Measurements from ENCODE around the gene IQCE. TPM values are rescaled to one million over a fixed set of nuclear protein-coding genes. Genes with fewer than 3 reads are reported as not detected.

The IQCE gene
- total and polyA plus RNA-seq, 2 donors (not counting 1 experiment from before 2014, with no cell fraction given), result 3.5 to 9.5 TPM

GRCh38 chr7:2631946-2632732 lies 73.4 kb downstream of the IQCE start, which contains the start of gene TTYH3:
TTYH3 (plus strand) TSS chr7:2631986; CDS start chr7:2632156, 170 bp downstream.
- no peak for DNase-seq
- peaks cover 37% of the 10 kb centered on the region for H3K4me1 Mint-ChIP-seq
- H3K4me1 ChIP-seq (ENCODE audit: control insufficient read depth in 2 of 2, insufficient read depth in 2 of 2, low read length in 2 of 2), result peaks cover 25 to 44% of the 10 kb centered on the region in 2 donors
- H3K27ac ChIP-seq (ENCODE audit: low read length in 2 of 2), result peak within 1 kb of the TSS; percentile 68 to 71
- H3K9me3 Mint-ChIP-seq (ENCODE audit: insufficient read depth), result no peaks in the 10 kb centered on the region
- peak; percentile 11 for ATAC-seq (ENCODE audit: low read depth)
- no peaks in the 10 kb centered on the region for H3K36me3 ChIP-seq (replicated peaks in 1 of 2; ENCODE audit: control extremely low read depth in 1 of 2, control insufficient read depth in 1 of 2, extremely low read depth in 1 of 2, insufficient read depth in 2 of 2, low read length in 1 of 2)
- peak within 1 kb of the TSS; percentile 94 for H3K9ac ChIP-seq (ENCODE audit: low read length)
- no peak for TF ChIP-seq EZH2 (IDR thresholded peaks at IDR 0.05; ENCODE audit: borderline replicate concordance, insufficient read depth, low read depth, low read length, poor library complexity, severe bottlenecking)
- TF ChIP-seq CTCF (IDR thresholded peaks at IDR 0.05), result no peak
- peaks cover 48% of the 10 kb centered on the region for H3K79me2 ChIP-seq (ENCODE audit: control insufficient read depth, insufficient read depth, low read length)
- under 1% methylated on average over 62 of the region's 62 CpGs for WGBS (ENCODE audit: insufficient coverage)
- intact Hi-C loops (cut with micrococcal nuclease), result loop anchor here (1.0 to 5.0 kb wide), 5 partner anchors 9 to 230 kb away; partner anchors contain the start of genes BRAT1, CHST12 and GNA12
- peak within 1 kb of the TSS; percentile 40 to 97 (median 82) for H3K4me3 ChIP-seq (ENCODE audit: control extremely low read depth in 1 of 5, extremely low read depth in 1 of 5, insufficient read depth in 1 of 5, low read depth in 2 of 5, low read length in 4 of 5)
- H3K27me3 ChIP-seq (replicated peaks in 1 of 4; ENCODE audit: control extremely low read depth in 1 of 4, control insufficient read depth in 3 of 4, insufficient read depth in 4 of 4, low read length in 3 of 4), result peaks cover 0 to under 1% (median 0%) of the 10 kb centered on the region in 4 experiments
- CTCF ChIA-PET, result interaction anchor here (0.6 to 1.8 kb wide), 3 partner anchors 11 to 78 kb away, joined by 3 to 8 read pairs (median 5); no protein-coding TSS in a partner anchor
- no peaks in the 10 kb centered on the region for H3K27me3 Mint-ChIP-seq
- POLR2A ChIA-PET, result interaction anchor here (0.9 to 1.9 kb wide), 7 partner anchors 9 to 121 kb away, joined by 4 to 10 read pairs (median 6); no protein-coding TSS in a partner anchor
- peaks cover 11% of the 10 kb centered on the region for H4K20me1 ChIP-seq (ENCODE audit: control insufficient read depth, insufficient read depth, low read length, poor library complexity, severe bottlenecking)
- H3K4me3 Mint-ChIP-seq, result peak within 1 kb of the TSS; percentile 92
- peak within 1 kb of the TSS; percentile 88 for H2AFZ ChIP-seq (ENCODE audit: insufficient read depth, low read depth, low read length, poor library complexity, severe bottlenecking)
- no peaks in the 10 kb centered on the region for H3K9me3 ChIP-seq (ENCODE audit: control extremely low read depth in 1 of 3, control insufficient read depth in 2 of 3, insufficient read depth in 1 of 3, low read length in 2 of 3)
- H3K27ac Mint-ChIP-seq, result peak within 1 kb of the TSS; percentile 86
- peak within 1 kb of the TSS; percentile 99 for H3K4me2 ChIP-seq (replicated peaks; ENCODE audit: low read depth, low read length, poor library complexity, severe bottlenecking)
